Measurements from ENCODE around the gene PAM16.

The PAM16 gene

DNA sequence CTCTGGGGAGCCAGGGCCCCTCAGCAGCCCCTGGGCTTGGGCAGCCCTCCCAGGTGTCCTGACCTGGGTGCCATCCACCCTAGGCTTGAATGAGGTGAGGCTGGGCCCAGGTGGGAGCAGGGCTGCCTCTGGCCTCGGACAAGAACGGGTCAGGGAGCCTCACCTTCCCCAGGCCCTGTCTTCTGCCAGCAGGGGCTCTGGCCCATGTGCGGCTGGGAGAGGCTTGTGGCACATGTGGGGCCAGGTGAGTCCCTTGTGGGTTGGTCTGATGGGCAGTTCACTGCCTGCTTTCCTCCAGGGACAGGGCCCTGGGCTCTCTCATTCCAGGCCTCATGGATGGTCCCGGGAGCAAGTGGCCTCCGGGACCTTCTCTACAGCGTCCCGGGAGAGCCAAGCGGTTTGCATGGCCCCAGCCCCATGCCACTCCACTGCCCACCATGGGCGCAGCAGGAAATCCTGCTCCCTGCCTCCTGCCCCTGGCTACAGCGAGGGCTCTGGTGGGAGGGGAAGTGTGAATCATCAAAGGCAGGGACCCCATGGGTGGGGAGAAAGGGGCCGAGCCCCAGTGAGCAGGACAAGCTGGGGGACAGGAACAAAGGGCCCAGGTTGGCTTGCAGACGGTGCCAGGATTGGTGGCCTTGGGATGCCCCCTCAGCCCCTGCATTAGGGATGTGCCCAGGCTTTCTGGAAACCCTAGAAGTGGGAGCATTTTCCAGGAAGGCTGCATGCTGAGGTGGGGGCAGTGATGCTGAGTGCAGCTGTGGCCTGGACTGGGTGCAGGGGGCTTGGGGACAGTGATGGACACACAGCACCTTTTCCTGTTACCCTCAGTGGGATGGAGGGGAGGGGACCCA lies 32.7 kb upstream of the PAM16 start:
- no peak for DNase-seq

DNA sequence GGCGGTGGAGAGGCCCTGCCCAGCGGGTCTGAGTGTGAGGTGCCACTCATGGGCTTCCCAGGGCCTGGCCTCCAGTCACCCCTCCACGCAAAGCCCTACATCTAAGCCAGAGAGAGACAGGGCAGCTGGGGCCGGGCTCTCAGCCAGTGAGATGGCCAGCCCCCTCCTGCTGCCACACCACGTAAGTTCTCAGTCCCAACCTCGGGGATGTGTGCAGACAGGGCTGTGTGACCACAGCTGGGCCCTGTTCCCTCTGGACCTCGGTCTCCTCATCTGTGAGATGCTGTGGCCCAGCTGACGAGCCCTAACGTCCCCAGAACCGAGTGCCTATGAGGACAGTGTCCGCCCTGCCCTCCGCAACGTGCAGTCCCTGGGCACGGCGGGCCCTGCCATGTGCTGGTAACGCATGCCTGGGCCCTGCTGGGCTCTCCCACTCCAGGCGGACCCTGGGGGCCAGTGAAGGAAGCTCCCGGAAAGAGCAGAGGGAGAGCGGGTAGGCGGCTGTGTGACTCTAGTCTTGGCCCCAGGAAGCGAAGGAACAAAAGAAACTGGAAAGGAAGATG lies 31.8 kb upstream of the PAM16 start:
- DNase-seq: no peak

DNA sequence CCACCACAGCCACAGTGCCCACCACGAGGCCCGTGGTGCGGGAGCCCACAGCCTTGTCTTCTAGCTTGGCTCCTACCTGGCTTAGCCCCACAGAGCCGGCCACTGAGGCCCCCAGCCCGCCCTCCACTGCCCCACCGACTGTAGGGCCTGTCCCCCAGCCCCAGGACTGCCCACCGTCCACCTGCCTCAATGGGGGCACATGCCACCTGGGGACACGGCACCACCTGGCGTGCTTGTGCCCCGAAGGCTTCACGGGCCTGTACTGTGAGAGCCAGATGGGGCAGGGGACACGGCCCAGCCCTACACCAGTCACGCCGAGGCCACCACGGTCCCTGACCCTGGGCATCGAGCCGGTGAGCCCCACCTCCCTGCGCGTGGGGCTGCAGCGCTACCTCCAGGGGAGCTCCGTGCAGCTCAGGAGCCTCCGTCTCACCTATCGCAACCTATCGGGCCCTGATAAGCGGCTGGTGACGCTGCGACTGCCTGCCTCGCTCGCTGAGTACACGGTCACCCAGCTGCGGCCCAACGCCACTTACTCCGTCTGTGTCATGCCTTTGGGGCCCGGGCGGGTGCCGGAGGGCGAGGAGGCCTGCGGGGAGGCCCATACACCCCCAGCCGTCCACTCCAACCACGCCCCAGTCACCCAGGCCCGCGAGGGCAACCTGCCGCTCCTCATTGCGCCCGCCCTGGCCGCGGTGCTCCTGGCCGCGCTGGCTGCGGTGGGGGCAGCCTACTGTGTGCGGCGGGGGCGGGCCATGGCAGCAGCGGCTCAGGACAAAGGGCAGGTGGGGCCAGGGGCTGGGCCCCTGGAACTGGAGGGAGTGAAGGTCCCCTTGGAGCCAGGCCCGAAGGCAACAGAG lies 31.0 kb upstream of the PAM16 start:
- no peak for DNase-seq

DNA sequence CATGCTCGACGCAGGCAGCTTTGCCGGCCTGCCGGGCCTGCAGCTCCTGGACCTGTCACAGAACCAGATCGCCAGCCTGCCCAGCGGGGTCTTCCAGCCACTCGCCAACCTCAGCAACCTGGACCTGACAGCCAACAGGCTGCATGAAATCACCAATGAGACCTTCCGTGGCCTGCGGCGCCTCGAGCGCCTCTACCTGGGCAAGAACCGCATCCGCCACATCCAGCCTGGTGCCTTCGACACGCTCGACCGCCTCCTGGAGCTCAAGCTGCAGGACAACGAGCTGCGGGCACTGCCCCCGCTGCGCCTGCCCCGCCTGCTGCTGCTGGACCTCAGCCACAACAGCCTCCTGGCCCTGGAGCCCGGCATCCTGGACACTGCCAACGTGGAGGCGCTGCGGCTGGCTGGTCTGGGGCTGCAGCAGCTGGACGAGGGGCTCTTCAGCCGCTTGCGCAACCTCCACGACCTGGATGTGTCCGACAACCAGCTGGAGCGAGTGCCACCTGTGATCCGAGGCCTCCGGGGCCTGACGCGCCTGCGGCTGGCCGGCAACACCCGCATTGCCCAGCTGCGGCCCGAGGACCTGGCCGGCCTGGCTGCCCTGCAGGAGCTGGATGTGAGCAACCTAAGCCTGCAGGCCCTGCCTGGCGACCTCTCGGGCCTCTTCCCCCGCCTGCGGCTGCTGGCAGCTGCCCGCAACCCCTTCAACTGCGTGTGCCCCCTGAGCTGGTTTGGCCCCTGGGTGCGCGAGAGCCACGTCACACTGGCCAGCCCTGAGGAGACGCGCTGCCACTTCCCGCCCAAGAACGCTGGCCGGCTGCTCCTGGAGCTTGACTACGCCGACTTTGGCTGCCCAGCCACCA lies 30.2 kb upstream of the PAM16 start:
- no peak for DNase-seq

DNA sequence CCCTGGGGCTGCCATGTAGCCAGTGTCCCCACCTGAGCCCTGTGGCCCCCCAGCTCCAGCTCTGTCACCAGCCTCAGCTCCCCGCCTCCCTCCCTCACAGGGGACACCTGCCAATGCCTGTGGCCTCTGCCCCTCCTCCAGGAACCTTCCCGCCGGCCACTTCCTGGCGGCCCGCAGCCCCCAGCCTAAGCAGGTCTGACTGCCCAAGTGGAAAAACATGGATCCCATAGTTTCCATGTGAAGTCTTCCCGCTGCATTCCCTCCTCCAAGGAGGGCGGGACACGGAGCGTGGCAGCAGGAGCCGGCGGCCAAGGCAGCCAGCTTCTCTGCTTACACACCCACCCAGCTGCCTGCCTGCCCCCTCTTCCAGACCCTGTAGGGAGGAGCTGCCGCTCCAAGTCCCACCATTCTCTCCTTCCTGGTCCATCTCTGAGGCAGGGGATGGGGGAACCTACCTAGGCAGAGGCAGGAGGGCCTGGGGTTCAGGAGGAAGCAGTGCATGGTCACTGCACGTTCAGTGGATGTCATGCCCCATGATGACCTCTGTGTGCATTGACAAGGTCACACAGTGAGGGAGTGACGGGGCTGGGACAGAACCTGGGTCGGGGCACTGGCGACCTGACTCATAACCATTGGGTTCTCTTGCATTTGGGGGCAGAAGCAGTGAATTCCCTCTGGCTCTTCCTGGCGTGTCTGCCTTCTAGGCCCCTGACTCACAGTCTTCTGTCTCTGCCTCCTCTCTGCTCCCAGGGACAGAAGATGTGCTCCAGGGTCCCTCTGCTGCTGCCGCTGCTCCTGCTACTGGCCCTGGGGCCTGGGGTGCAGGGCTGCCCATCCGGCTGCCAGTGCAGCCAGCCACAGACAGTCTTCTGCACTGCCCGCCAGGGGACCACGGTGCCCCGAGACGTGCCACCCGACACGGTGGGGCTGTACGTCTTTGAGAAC lies 29.3 kb upstream of the PAM16 start:
- no peak for DNase-seq

DNA sequence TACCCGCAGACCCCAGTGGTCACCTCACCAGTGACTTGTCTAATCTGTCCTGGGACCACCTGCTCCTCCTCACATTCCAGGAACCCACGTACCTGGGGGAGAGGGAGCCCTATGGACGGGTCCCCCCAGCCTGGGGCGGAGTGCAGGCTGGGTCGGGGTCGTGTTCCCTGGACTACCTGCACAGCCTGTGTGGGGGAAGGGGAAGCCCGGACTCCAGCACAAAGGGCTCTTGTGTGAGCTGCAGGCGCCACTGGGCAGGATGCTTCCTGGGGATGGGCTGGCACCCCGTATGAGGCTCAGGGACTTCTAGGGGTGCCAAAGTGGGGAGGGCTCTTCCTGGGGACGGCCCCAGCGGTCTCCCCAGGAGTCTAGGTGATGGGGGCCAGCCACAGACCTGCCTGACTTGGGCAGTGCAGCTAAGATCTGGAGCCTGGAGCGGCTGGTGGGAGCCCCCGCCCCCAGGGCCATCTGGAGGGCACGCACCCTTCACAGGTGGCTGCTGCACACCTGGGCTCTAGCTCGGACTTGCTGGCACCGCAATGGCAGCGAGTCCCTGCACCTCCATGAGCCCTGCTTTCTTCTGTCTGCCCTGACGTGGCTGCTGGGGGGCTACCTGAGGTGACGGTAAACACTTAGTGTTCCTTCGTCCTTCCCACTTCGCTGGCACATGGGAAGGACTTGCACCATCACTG lies 28.0 kb upstream of the PAM16 start:
- no peak for DNase-seq

DNA sequence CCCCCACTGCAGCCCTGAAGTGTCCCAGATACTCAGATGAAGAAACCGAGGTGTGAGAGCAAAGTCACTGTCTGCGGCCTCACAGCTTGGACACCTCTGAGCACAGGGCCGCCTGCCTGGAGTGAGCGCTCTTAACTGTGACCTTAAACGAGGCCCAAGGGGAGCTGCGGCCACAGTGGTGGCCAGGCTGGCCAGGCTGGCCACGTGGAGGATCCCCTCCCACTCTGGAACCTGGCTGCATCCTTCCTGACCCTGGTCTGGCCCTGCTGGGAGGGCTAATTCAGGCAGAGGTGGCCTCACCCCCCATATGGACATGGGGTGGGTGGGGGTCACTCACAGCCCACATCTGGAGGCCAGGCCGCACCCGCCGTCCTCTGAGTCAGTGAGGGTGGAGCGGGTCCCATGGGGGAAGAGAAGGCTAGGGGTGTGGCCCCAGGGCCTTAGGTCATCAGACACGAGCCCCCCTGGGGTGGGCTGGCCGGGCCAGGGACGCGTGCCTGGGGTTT lies 27.1 kb upstream of the PAM16 start:
- no peak for DNase-seq

DNA sequence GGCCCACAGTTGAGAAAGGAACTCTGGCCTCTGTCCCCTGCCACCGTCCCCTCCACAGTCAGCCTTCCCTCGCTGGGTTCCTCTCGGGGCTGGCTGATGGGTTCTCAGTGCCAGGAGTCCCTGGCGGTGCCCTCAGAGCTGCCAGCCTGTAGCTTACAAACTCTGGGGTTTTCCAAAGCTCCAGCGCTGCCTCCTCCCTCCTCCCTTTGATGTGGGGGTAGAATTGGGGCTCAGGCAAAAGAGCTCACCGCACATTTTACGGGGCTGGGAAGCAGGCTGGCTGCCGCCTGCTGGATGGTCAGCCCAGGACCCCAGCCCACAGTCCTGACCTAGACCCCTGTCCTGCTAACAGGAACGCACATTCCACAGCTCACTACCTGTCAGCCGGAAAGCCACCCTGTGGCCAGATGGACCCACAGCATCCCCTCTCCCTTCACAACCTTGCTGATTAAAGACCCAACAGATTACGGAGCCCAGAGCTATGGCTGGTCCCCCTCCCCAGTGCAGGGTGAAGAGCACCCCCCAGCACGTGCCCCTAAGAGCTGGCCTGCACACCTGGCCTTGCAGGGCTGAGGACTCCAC lies 26.5 kb upstream of the PAM16 start:
- DNase-seq: no peak

DNA sequence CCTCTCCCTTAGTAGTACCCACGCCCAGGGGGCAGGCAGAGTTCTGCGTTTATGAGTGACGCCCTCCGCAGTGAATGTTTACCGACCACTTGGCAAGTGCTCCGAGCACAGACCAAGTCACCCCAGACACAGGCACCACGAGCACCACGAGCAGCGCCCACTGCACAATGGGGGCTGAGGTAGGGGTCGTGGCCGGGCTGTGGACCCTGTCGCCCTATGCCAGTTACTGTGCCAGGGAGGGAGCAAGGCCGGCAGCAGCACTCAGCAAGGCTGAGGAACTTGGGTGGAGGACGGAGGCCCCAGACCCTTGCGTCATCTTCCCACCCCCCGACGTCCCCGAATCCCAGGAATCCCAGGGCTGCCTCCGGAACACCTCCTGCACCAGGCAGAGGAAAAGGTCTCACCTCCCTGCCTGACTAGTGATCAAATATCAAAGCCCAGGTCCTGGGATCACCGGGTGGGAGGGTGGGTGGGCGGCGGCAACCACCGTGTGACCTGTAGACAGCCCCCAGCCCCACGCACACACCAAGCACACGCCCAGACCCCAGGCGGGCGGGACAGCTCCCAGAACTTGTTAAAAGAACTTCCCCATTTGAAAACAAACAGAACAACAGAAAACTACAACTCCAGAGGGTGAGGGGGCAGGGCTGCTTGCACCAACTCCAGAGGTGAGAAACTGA lies 25.9 kb upstream of the PAM16 start:
- no peak for DNase-seq

DNA sequence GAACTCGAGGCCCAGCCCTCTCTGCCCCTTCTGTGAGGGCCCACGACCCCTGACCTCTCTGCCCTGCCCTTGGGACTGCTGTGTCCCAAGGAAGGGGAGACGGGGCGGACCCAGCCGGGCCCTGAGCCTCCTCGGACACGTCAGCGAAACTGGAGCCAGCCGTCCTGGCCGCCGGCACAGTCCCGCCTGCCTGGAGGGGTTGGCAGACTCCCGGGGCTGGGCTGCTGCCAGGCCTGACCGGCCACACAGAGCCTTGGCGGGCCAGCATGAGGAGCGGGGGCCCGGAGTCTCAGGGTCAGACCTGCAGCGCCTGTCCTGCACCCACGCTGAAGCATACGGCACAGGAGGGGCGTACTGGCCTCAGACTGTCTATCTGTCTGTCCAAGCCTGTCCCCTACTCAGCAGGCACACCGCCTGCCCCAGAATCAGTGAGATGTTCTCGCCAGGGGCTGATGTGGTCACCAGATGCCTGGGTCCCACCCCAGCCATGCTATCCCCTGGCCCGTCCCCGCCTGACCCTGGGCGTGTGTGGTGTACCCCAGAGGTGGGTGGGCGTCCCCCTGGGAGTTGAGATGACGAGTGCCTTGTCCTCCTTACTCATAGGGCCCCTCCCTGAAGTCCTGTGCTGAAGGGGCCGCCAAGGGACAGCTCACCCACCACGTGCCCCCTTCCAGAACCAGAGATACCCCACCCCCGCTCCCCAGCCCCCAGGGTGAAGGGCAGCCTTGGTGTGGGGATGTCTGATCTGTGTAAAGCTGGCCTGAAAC lies 25.2 kb upstream of the PAM16 start:
- no peak for DNase-seq

DNA sequence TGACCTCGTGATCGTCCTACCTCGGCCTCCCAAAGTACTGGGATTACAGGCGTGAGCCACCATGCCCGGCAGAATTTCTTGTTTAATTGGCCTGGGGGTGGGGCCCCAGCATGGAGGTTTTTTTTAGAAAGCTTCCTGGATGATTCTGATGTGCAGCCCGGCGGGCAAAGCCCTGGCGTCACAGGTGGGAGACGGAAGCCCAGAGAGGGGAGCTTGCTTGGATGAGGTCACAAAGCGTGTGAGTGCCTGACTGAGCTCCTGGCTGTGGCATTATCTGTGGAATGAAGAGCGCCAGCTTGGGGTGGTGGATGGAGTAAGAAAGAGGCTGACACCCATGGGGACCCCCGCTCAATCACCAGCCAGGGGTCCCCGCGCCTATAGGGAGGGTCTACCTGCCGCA lies 24.6 kb upstream of the PAM16 start:
- no peak for DNase-seq

DNA sequence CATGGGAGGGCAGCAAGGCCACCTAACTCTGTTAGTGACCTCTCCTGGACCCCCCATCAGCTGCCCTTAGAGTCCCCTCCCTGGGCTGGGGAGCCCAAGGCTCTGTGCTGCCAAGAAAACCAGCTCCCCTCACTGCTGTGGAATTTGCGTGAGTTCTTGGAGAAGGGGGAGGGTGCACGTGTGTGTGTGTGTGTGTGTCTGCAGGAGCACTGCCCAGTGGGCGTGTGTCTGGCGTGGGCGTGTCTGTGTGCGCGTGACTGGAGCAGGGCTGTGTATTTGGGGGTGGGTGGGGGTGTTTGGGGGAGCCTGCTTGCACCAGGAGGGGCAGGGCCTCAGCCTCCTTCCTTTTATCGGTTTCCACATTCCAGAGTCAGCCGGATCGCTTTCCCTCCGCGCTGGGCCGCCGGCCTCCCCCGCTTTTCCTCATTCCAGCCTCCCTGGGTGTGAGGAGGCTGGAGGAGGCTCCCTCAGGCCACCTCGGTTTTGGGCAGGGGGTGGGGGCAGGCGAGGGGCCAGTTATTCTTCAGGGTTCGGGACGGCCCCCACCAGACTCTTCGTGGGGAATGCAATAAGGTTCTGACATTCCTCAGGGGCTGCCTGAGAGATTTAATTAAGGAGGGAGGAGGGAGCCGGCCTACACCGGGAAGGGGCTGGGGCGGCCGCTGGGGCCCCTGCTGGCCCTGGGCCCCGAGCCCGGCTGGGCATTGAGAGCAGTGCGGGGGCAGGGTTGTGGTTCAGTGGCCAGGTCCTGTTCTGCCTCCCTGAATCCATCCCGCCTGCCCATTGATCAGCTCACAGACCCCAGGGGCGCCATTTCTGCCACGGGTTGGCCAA lies 23.0 kb upstream of the PAM16 start:
- DNase-seq: no peak

DNA sequence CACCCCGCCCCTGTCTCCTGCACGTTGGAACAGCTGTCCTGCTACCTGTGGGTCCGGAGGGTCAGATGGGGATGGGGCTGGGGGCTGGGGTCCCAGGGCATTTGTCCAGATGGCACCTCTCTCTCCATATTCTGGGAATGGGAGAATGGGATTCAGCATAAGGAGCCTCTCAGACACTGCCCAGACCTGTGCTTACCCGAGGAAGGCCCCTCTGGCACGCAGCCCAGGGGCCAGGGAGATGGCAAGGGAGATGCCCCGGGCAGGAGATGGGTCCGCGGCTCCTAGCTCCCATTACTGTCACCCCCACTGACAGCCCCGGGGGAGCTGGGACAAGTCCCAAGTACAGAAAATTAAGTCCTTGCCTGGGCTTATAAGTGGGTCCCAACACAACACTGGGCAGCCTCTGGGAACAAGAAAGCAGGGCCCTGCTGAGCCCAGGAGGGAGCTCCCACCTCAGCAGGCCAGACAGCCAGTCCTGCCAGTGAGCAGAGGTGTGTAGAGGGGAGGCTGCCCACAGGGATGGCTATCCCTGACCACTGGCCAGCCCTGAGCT lies 22.3 kb upstream of the PAM16 start:
- no peak for DNase-seq

DNA sequence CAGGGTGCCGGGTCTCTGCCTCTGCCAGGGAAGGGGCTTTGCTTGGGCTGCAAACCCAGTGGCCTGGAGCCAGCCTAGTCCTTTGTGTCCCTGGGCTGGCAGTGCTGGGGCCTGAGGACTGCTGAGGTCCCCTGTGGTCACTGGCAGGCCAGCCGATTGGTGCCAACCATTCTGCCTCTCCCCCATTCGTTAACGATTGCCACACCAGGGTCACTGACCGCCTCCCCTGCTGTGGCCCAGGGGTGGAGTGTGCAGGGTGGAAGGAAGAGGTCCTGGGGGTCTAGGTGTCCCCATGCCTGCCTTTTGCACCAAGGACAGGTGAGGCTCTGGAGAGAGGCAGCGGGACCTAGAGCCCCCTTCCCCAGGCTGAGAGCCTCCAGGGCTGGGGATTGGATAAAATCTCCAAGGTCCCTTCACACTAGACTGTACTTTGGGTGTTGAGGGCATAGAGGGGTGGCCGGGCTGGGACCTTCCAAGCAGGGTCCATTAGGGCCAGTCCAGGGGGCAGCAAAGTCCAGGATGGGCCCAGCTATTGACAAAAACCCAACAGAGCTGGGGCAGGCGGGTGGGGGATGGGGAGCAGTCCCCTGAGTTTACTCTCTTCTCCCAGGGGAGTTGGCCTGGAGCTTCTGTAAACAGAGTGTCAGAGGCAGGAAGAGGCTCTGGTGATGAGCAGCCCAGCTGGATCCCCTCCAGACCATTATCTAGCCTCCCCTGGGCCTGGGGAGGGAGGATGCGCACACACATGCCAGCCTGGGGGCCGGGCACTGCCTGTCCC lies 21.6 kb upstream of the PAM16 start:
- no peak for DNase-seq

DNA sequence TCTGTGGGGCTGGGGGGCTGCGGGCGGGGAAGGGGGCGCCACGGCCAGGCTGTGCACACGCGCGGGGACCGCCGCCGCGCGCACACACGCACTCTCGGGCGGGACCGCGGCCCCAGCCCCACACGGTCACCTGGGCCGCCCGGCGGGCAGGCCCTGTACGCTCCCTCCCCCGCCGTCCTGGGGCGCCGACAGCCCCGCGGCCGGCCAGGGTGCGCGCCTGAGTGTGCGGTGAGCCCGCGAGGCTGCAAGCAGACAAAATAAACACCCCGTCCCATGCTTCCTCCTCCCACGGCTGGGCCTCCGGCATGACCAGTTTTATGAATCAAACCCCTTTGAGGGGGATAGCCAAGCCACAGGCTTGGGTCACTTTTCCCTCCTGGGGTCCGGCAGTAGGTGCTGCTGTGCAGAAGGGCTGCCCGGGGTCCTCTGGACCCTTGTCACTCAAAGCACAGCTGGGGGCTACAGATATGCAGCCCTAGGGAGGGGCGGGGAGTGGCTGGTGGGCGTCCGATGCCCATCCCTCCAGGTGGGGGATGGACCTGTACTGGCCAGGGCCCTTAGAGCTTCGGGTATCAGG lies 21.0 kb upstream of the PAM16 start:
- no peak for DNase-seq

DNA sequence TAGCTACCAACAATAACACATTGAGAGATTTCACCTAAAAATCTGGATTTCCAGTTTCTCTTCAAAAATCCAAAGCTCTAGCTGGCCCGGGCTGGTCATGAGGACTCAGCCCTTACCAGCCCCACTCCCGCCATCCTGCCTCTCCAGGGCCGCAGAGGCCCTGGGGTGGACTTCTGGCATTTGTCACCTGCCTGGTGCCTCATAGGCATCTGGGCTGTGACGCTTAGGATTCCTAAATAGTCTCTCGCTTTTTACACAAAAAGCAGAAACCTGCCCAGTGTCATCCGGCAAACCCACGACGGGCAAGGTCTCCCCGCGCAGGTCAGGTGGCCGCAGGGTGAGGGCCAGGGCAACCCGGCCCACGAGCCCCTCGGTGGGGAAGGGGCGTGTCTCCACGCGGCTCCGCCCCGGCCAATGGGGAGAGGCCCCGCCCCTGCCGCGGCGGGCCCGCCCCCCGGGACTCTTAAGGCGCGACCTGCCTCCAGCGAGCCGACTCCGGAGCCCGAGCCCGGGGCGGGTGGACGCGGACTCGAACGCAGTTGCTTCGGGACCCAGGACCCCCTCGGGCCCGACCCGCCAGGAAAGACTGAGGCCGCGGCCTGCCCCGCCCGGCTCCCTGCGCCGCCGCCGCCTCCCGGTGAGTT lies 20.4 kb upstream of the PAM16 start, which contains the start of gene VASN:
TSS of gene VASN (plus strand) at position 492 of the 644 bp plus-strand sequence. CDS start 9,030 bp downstream, outside the sequence.
- peak; percentile 92 for DNase-seq

All from 8988T (cell line).